HG02623 (cell line): ENCODE data around the gene SULF2.
"Not testable (repeated sequence)": the region's sequence is repeated elsewhere in the genome, so short reads cannot be mapped to it uniquely, and the experiment has no call there.

Experiments used
- ATAC-seq: cut with Tn5 transposase; IDR thresholded peaks from one replicate; pipeline ENCODE4 v1.9.1; 2021; ENCODE audit warnings: moderate library complexity; ENCODE audit not compliant: unreplicated experiment

Gene SULF2

GRCh38 chr20:47805951-47806350 is 20.7 kb upstream of the SULF2 start:
- ATAC-seq = no peak

- not testable (repeated sequence) for ATAC-seq
Measured at GRCh38 chr20:47804972-47805371, 19.7 kb upstream of the SULF2 start.

GRCh38 chr20:47804224-47804825 is 19.0 kb upstream of the SULF2 start:
- ATAC-seq = not testable (repeated sequence)

- ATAC-seq = no peak
Measured at GRCh38 chr20:47802975-47803374, 17.7 kb upstream of the SULF2 start.

DNA sequence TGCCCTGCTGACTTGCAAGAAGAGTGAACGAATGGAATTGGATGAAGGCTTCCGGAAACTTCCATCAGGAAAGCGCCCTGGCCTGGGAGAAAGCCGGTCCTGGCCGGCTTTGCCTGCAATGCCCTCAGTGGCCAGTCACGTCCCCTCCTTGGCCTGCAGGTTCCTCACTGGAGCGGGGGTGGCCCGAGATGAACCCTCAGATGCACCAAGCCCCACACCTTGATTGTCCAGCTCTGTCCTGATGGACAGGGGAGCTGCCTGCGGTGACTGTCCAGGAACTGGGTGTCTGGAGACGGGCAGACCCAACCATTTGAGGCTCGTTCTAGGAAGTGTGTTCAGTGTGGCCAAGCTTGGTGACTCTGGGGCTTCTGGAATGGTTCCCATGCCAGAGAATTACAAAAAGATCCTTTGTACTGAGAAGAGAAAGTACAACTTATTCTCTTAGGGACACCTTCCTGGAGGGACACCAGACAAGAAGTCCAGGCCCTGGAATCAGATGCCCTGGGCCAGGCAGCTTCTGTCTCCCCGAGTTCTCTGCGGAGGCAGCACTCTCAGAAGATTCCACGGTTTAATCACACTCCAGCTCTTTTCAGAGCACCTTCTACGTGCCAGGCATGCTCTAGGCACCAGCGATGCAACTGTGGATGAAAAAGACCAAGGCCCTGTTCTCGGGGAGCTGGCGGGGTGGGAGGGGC is 17.1 kb upstream of the SULF2 start:
- no peak for ATAC-seq

- no peak for ATAC-seq
Measured at GRCh38 chr20:47801759-47802158, 16.5 kb upstream of the SULF2 start.

DNA sequence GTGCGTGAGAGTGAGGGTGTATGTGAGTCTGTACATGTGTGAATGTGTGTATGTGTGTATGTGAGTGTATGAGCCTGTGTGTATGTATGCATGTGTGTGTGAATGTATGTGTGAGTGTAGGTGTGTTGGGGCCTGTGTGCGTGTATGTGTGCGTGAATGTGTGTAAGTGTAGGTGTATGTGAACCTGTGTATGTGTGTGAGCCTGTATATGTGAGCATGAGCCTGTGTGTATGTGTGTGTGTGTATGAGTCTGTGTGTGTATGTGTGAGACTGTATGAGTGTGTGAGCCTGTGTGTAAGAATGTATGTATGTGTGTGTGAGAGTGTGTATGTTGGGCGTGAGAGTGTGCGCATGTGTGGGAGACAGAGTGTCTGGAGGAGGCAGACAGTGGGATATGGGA is 15.8 kb upstream of the SULF2 start:
- ATAC-seq = no peak

DNA sequence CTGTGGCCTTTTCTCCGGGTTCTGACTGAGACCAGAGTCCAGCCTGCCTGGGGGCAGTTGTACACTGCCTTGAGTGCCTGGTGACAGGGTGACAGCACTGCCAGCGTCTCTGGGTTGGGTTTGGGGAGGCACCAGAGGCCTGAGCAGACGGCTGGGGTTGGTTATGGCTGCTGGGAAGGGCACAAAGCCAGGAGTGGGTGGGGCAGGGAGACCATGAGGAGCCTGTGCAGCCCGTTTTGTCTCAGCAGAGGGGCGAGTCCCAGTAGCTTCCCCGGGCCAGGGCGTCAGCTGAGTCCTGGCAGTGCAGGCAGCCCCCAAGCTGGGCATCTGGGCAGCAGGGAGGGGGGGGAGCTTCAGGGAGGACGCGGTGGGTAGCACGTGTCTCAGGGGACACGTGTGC is 15.3 kb upstream of the SULF2 start:
- no peak for ATAC-seq

DNA sequence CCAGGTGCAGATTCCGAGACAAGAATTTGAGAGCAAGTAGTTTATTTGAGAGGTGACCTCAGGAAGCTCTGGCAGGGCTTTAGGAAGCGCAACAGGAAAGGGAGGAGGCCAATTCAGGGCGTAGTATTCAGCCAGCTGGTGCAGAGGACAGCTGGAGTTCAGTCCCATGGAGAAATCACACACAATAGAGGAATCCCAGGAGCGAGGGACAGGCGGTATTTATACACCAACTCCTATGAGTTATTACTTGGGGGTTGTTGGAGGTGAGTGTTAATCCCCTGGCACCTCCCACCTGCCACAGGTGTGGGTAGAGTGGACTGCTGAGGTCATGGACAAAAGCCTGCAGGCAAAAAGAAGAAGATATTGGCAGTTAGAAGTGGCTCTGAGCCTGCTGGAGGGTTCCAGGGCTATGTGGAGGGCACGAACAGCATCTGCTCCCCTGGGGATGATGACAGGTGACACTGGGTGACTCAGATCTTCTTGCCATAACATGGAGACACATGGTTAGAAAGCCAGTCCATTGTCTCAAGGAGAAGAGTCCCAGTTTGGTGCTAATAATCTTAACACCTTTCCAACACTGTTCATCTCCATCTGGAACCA is 13.9 kb upstream of the SULF2 start:
- no peak for ATAC-seq

GRCh38 chr20:47796971-47797370 is 11.7 kb upstream of the SULF2 start:
- ATAC-seq = no peak

DNA sequence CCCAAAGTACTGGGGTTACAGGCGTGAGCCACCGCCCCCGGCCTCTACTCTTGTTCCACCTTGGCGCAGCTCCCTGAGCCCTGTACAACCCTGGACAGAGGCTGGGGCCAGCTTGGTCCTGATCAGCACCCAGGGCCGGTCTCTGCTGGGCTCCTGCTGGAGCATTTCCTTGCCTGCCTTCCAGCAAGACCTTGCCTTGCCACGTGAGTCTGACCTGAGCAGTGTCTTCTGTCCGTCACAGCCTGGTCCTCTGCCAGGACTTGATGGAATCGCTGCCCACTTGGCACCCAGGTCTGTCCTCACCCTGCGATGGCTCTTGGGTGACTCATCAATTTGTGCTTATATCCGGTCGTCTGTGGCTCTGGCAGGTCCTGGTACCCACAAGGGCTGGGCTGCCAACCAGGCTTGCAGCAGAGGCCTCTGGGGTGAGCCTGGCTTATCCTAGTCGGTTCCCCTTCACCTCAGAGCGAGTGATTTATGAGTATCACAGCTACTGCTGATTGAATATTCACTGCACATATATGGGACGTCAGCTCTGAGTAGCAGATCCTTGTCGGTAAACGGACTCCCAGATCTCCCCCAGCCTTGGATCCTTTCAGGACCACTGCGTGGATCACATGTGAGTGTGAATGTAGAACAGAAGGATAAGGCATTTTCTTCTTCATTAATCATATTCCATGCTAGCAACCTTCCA is 10.1 kb upstream of the SULF2 start:
- no peak for ATAC-seq

- not testable (repeated sequence) for ATAC-seq
Measured at GRCh38 chr20:47794264-47794663, 9.0 kb upstream of the SULF2 start.

DNA sequence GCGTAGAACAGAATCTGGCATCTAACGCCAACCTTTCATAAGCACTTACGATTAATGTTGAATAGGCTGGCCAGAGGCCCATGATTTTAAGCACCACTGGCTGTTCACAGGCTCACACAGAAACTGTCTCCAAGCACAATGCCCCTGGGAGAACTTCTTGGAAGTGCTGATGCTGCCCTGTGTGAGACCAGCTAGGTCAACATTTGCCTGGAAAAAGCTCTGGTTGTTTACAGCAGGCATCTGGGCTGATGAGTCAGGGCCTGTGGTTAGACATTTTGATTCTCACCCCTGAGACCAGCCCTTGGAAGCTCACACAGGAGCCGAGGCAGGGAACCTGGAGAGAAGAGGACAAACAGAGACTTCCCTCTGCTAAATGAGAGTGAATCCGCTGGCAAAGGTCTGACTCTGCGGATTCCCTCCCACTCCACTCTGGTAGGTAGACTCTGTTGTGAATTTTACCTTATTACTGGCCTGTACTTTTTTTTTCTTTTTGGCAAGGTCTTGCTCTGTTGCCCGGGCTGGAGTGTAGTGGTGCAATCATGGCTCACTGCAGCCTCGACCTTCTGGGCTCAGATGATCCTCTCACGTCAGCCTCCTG is 6.8 kb upstream of the SULF2 start:
- no peak for ATAC-seq

- no peak for ATAC-seq
Measured at GRCh38 chr20:47791084-47791599, 5.9 kb upstream of the SULF2 start.

DNA sequence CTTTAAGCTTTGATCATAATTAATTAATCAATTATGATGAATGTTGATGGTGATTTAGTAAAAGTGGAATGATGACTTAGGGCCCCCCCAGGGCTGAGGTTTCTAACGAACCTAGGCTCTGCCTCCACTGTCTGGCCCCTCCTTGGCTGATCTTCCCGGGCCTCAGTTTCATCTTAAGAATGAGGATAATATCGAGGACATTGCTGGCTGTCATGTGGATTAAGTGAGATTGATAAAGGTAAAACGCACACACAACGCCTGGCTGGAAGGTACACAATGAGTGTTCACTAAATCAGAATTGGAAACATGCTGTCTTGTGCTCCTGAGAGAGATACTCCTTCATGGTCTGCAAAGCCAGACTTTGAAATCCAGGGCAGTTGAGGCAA is 5.3 kb upstream of the SULF2 start:
- no peak for ATAC-seq

DNA sequence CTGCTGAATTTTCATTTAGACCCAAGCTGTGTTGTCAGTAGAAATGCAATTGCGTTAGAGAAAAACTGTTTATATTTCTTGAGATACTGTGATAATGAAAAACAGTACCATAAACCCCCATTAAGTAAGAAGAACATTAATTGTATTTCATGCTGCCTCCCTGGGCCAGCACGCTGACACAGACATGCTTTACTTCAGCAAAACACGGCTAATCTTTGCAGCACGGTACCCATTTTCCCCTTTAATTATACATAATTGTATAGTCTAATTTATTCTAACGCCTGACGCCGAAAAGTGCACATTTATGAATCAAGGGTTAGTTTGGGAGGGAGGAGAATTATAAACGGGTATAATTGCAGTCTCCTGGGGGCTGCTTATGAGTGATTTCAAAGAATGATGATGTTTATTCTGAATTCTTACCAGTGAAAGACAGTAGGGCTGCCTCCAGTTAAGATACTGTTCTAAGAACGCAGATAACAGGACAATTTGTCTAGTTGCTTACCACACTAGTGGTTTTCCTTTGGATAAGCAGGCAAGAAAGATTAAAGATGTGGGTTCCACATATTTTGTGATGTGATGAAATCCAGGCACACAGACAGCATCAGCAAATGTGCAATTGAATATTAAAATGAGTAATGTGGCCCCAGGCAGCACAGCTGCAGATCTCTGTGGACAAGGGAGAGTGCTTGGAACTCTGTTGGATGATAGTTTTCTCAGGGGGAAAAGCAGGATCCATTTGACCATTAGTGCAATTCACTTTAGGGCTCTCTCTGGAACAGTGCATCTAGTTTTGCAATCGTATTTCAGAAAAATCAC is 4.7 kb upstream of the SULF2 start:
- no peak for ATAC-seq

DNA sequence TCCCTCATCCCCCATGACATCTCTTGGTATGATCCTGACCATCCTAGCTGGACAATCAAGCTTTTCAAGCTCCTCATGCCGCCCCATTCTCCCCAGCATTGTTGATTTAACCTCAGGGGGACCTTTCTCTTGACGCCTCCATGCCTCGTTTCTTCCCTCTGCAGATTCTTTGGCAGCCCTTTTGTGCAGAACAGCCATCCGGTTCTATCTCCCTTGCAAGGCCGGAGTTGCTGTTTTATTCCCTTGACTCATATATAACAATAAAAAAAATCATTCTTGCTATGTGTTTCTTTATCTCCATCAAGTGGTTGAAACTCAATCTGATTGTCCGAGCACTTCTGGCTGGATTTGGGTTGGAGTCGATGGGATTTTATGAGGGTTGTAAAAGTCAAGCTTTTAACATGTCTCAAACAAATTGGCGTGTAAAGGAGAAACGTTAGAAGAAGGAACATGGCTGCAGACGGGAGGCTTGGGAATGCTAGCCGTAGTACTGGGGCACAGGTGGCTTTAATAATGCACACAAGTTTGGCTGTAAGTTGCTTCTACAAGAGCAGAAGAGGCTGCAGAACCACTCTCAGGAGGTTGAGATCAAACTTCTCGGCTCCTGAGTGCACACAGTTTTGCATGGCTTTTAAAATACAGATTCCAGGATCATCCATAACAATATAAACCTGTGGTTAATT is 3.9 kb upstream of the SULF2 start:
- ATAC-seq = no peak

DNA sequence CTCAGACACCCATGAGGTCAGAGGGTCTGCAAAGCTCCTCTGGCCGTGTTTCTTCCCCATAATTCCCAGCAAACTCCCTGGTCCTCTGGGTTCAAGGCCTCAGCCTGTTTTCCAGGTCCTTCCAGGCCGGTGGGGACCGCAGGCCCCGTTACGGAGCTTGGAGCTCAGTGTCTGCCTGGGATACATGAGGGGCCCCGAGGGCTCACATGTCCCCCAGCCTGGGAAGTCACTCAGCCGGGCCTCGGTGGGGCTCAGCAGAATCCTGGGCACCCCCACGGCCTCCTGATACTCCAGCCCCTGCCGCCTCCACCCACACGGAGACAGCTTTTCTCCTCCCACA is 3.4 kb upstream of the SULF2 start:
- ATAC-seq = no peak

DNA sequence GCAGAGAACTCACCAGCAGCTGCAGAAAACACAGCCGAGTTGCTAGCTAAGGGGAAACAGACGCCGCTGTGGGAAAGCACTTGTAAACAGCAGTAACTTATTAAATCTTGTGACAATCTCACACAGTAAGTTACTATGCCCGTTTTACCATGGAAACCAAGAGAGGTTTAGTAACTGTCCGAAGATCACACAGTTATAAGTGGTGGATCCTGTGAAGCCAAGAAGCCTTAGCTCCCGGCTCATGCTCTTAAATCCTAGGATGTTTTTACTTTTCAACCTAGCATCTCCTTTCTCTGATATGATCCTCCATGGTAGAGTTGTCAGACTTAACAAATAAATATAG is 1.5 kb upstream of the SULF2 start:
- no peak for ATAC-seq
